OCI-LY3 (cell line): ENCODE measurements around the gene PLEKHA6.

Source experiments
- H2AFZ ChIP-seq: fragments of 200-600, 300-600 bp; shearing (Covaris generic); 2 replicates; pipeline ENCODE4 v1.6.0; 2014; ENCODE audit warnings: antibody characterized with exemption, low read depth, low read length
- H3K27ac ChIP-seq: fragments of 200-600, 300-600 bp; sonication (generic); 2 replicates; pipeline ENCODE4 v1.5.1; 2014; ENCODE audit warnings: mild to moderate bottlenecking, low read length, moderate library complexity, mixed read lengths
- H3K27me3 ChIP-seq: fragments of 200-600, 300-600 bp; sonication (generic); 2 replicates; pipeline ENCODE4 v1.6.1; 2014; ENCODE audit warnings: low read depth, low read length, mixed read lengths
- H3K36me3 ChIP-seq: fragments of 200-600, 300-600 bp; sonication (generic); replicated peaks from 2 replicates; pipeline ENCODE3; 2014; ENCODE audit warnings: low read depth, low read length, mixed read lengths
- H3K4me1 ChIP-seq: fragments of 300-600, 200-600 bp; sonication (generic); 2 replicates; pipeline ENCODE4 v1.6.1; 2014; ENCODE audit warnings: low read length, mixed read lengths
- H3K4me2 ChIP-seq: fragments of 200-600, 300-600 bp; sonication (generic); 2 replicates; pipeline ENCODE4 v1.6.1; 2014; ENCODE audit warnings: low read length, mixed read lengths
- H3K4me3 ChIP-seq: fragments of 300-600, 200-600 bp; sonication (generic); 2 replicates; pipeline ENCODE4 v1.5.1; 2014; ENCODE audit warnings: antibody characterized with exemption, mild to moderate bottlenecking, low read length, moderate library complexity
- H3K79me2 ChIP-seq: fragments of 300-600, 200-600 bp; shearing (Covaris generic); 2 replicates; pipeline ENCODE4 v1.6.1; 2014; ENCODE audit warnings: mild to moderate bottlenecking, low read length, mixed read lengths
- H3K9ac ChIP-seq: fragments of 300-600, 200-600 bp; shearing (Covaris generic); 2 replicates; pipeline ENCODE4 v1.6.0; 2014; ENCODE audit warnings: mild to moderate bottlenecking, low read length, moderate library complexity
- H3K9me3 ChIP-seq: fragments of 200-600, 300-600 bp; shearing (Covaris generic); 2 replicates; pipeline ENCODE4 v1.6.1; 2014; ENCODE audit warnings: low read length, mixed read lengths; ENCODE audit not compliant: insufficient read depth
- H4K20me1 ChIP-seq: fragments of 200-600, 300-600 bp; sonication (generic); 2 replicates; pipeline ENCODE4 v1.6.1; 2016; ENCODE audit warnings: low read length, mixed read lengths; ENCODE audit not compliant: insufficient read depth
- CTCF ChIP-seq: fragments of 200-600, 300-600 bp; sonication (generic); IDR thresholded peaks from 2 replicates; pipeline ENCODE4 v1.5.1; 2014; ENCODE audit warnings: antibody characterized with exemption, low read length, low read depth
- EZH2phosphoT487 ChIP-seq: fragments of 200-600 bp; shearing (Covaris generic); IDR thresholded peaks from 2 replicates; pipeline ENCODE4 v1.6.1; 2018; ENCODE audit warnings: antibody characterized with exemption, mixed run types, low read depth

Gene PLEKHA6

GRCh38 chr1:204360314-204360713 lies 585 bp upstream of the PLEKHA6 start:
- H3K4me2 ChIP-seq, result no peak overlapping the region
- H3K4me1 ChIP-seq, result peaks cover 4% of the 10 kb centered on the region; the same call in 1 of the 2 replicates
- H3K4me3 ChIP-seq, result no peak overlapping the region
- no peak overlapping the region for H2AFZ ChIP-seq
- no peaks in the 10 kb centered on the region for H4K20me1 ChIP-seq
- H3K9me3 ChIP-seq, result no peaks in the 10 kb centered on the region
- TF ChIP-seq EZH2phosphoT487, result no peak
- H3K9ac ChIP-seq, result no peak overlapping the region
- H3K79me2 ChIP-seq, result no peaks in the 10 kb centered on the region
- peaks cover 59% of the 10 kb centered on the region for H3K27me3 ChIP-seq
- no peak overlapping the region for H3K27ac ChIP-seq
- H3K36me3 ChIP-seq, result no peaks in the 10 kb centered on the region

GRCh38 chr1:204359131-204359473 lies 627 bp downstream of the PLEKHA6 start:
- Histone ChIP-seq H3K4me1 (peaks cover 4% of the 10 kb centered on the region; the same call in 1 of the 2 replicates), H2AFZ (no peak overlapping the region), H3K79me2 (no peaks in the 10 kb centered on the region), H3K9me3 (no peaks in the 10 kb centered on the region), H3K4me3 (no peak overlapping the region), H3K27ac (no peak overlapping the region), H3K9ac (no peak overlapping the region), H3K36me3 (no peaks in the 10 kb centered on the region), H3K4me2 (no peak overlapping the region), H3K27me3 (peaks cover 52% of the 10 kb centered on the region), H4K20me1 (no peaks in the 10 kb centered on the region)
- no peak for TF ChIP-seq EZH2phosphoT487
- no peak for TF ChIP-seq CTCF

GRCh38 chr1:204358605-204359004 lies 1.1 kb downstream of the PLEKHA6 start:
- H3K4me2 ChIP-seq, result no peak overlapping the region
- no peak overlapping the region for H2AFZ ChIP-seq

GRCh38 chr1:204357551-204358490 lies 1.9 kb downstream of the PLEKHA6 start:
- Histone ChIP-seq H3K4me2 (no peak overlapping the region), H3K27me3 (peaks cover 56% of the 10 kb centered on the region), H3K79me2 (no peaks in the 10 kb centered on the region), H3K27ac (no peak overlapping the region), H3K4me1 (no peaks in the 10 kb centered on the region), H3K36me3 (no peaks in the 10 kb centered on the region), H4K20me1 (no peaks in the 10 kb centered on the region), H3K9me3 (no peaks in the 10 kb centered on the region), H3K9ac (no peak overlapping the region), H2AFZ (no peak overlapping the region), H3K4me3 (no peak overlapping the region)
- TF ChIP-seq CTCF (no peak), EZH2phosphoT487 (no peak)

More at GRCh38 chr1:204358605-204359004, 1.1 kb downstream of the PLEKHA6 start:
- no peaks in the 10 kb centered on the region for H4K20me1 ChIP-seq
- TF ChIP-seq CTCF (no peak), EZH2phosphoT487 (no peak)
- peaks cover 56% of the 10 kb centered on the region for H3K27me3 ChIP-seq
- no peak overlapping the region for H3K27ac ChIP-seq
- H3K36me3 ChIP-seq, result no peaks in the 10 kb centered on the region
- H3K79me2 ChIP-seq, result no peaks in the 10 kb centered on the region
- no peak overlapping the region for H3K4me3 ChIP-seq
- no peaks in the 10 kb centered on the region for H3K9me3 ChIP-seq
- peaks cover 4% of the 10 kb centered on the region; the same call in 1 of the 2 replicates for H3K4me1 ChIP-seq
- H3K9ac ChIP-seq, result no peak overlapping the region
